Measurements from ENCODE around the gene PRKCZ. TPM values are rescaled to one million over a fixed set of nuclear protein-coding genes. Genes with fewer than 3 reads are reported as not detected.

PRKCZ gene
- total RNA-seq, 3 donors from 2014 or later = 0.64 to 17.9 (median 12.5) TPM

GRCh38 chr1:2109581-2110021 lies 59.4 kb downstream of the PRKCZ start:
- Histone ChIP-seq H3K36me3 (no peaks in the 10 kb centered on the region), H3K4me3 (no peak overlapping the region), H3K27me3 (no peaks in the 10 kb centered on the region), H3K27ac (no peak overlapping the region), H3K9me3 (no peaks in the 10 kb centered on the region), H3K4me1 (no peaks in the 10 kb centered on the region)
- intact Hi-C loops (cut with DNase I; ENCODE audit: low total_unique reads) = no loop called here
- no peak for TF ChIP-seq CTCF (IDR thresholded peaks at IDR 0.05)
- TF ChIP-seq POLR2AphosphoS5 (IDR thresholded peaks at IDR 0.05) = no peak
- no peak for TF ChIP-seq POLR2A (IDR thresholded peaks at IDR 0.05)
- no peak for DNase-seq (ENCODE audit: low spot score in 2 of 2)

GRCh38 chr1:2110191-2110737 lies 60.1 kb downstream of the PRKCZ start:
- no peak for TF ChIP-seq POLR2A (IDR thresholded peaks at IDR 0.05)
- TF ChIP-seq POLR2AphosphoS5 (IDR thresholded peaks at IDR 0.05) = no peak
- no peak for TF ChIP-seq CTCF (IDR thresholded peaks at IDR 0.05)
- no peak overlapping the region for H3K27ac ChIP-seq
- H3K4me3 ChIP-seq = no peak overlapping the region
- H3K36me3 ChIP-seq = no peaks in the 10 kb centered on the region
- no peak for DNase-seq (ENCODE audit: low spot score in 2 of 2)
- intact Hi-C loops (cut with DNase I; ENCODE audit: low total_unique reads) = no loop called here
- H3K9me3 ChIP-seq = no peaks in the 10 kb centered on the region
- no peaks in the 10 kb centered on the region for H3K4me1 ChIP-seq
- H3K27me3 ChIP-seq = no peaks in the 10 kb centered on the region

- no peaks in the 10 kb centered on the region for H3K27me3 ChIP-seq
- H3K9me3 ChIP-seq = no peaks in the 10 kb centered on the region
- no peak overlapping the region for H3K27ac ChIP-seq
- intact Hi-C loops (cut with DNase I; ENCODE audit: low total_unique reads) = no loop called here
- H3K4me1 ChIP-seq = no peaks in the 10 kb centered on the region
- TF ChIP-seq CTCF (IDR thresholded peaks at IDR 0.05) (no peak), POLR2AphosphoS5 (IDR thresholded peaks at IDR 0.05) (no peak), POLR2A (IDR thresholded peaks at IDR 0.05) (no peak)
- no peak overlapping the region for H3K4me3 ChIP-seq
- DNase-seq (ENCODE audit: low spot score in 2 of 2) = no peak
- no peaks in the 10 kb centered on the region for H3K36me3 ChIP-seq
Measured at GRCh38 chr1:2110738-2111673, 60.8 kb downstream of the PRKCZ start.

- no peaks in the 10 kb centered on the region for H3K9me3 ChIP-seq
- TF ChIP-seq CTCF (IDR thresholded peaks at IDR 0.05) (no peak), POLR2AphosphoS5 (IDR thresholded peaks at IDR 0.05) (no peak), POLR2A (IDR thresholded peaks at IDR 0.05) (no peak)
- no peaks in the 10 kb centered on the region for H3K36me3 ChIP-seq
- H3K27me3 ChIP-seq = no peaks in the 10 kb centered on the region
- no peak for DNase-seq (ENCODE audit: low spot score in 2 of 2)
- no peak overlapping the region for H3K4me3 ChIP-seq
- intact Hi-C loops (cut with DNase I; ENCODE audit: low total_unique reads) = no loop called here
- H3K27ac ChIP-seq = no peak overlapping the region
- H3K4me1 ChIP-seq = no peaks in the 10 kb centered on the region
Measured at GRCh38 chr1:2111674-2112035, 61.4 kb downstream of the PRKCZ start.

- TF ChIP-seq CTCF (IDR thresholded peaks at IDR 0.05) = no peak
- TF ChIP-seq POLR2AphosphoS5 (IDR thresholded peaks at IDR 0.05) = no peak
- TF ChIP-seq POLR2A (IDR thresholded peaks at IDR 0.05) = no peak
- no peaks in the 10 kb centered on the region for H3K27me3 ChIP-seq
- no peak overlapping the region for H3K27ac ChIP-seq
- no peaks in the 10 kb centered on the region for H3K9me3 ChIP-seq
- intact Hi-C loops (cut with DNase I; ENCODE audit: low total_unique reads) = no loop called here
- DNase-seq (ENCODE audit: low spot score in 2 of 2) = no peak
- H3K36me3 ChIP-seq = no peaks in the 10 kb centered on the region
- no peaks in the 10 kb centered on the region for H3K4me1 ChIP-seq
- no peak overlapping the region for H3K4me3 ChIP-seq
Measured at GRCh38 chr1:2112280-2112701, 62.1 kb downstream of the PRKCZ start.
